ENCODE results near the gene KHDC1L.

GRCh38 chr6:73209117-73209516, 16.2 kb downstream of the KHDC1L start:
- TF ChIP-seq CTCF (conservative IDR thresholded peaks at IDR 0.05; ENCODE audit: low read length) (no peak), EZH2phosphoT487 (IDR thresholded peaks at IDR 0.05; ENCODE audit: borderline replicate concordance) (no peak)
